ENCODE measurements around the gene SH2D1A. TPM values are rescaled to one million over a fixed set of nuclear protein-coding genes. Genes with fewer than 3 reads are reported as not detected.
"Not testable (repeated sequence)": the region's sequence is repeated elsewhere in the genome, so short reads cannot be mapped to it uniquely, and the experiment has no call there.

Gene SH2D1A
- total RNA-seq (2014; rRNA removed; shearing (Covaris generic)): not detected in 2 replicates

DNA sequence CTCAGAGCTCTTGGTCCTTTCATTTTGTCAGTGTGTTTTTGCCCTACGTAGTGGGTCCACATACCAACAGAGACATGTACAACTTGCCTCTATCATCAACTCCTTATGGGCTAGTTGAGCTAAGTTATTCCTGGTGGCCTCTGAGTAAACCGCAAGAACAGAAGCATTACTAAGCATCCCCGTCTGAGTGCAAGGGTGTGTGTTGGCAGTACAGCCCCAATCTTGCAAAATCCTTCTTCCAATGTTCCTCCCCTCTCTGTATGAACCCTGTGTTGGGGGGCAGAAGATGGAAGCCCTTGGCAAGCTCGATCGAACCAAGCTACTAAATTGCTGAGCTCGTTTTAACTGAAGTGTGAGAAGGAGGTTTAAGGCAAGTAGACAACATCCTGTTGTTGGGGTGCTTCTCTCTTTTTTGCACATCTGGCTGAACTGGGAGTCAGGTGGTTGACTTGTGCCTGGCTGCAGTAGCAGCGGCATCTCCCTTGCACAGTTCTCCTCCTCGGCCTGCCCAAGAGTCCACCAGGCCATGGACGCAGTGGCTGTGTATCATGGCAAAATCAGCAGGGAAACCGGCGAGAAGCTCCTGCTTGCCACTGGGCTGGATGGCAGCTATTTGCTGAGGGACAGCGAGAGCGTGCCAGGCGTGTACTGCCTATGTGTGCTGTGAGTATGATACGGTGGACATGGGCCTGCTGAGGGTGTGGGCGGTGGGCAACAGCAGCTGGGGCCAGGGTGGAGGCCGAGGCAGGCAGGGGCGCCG lies at the start of gene SH2D1A:
TSS of gene SH2D1A (plus strand) at position 447 of the 760 bp plus-strand sequence. CDS start at position 527, 80 bp downstream.
- DNase-seq (ENCODE audit: low spot score): no peak

GRCh38 chrX:124299323-124299722 lies 47.0 kb upstream of the SH2D1A start:
- not testable (repeated sequence) for DNase-seq (ENCODE audit: low spot score)

DNA sequence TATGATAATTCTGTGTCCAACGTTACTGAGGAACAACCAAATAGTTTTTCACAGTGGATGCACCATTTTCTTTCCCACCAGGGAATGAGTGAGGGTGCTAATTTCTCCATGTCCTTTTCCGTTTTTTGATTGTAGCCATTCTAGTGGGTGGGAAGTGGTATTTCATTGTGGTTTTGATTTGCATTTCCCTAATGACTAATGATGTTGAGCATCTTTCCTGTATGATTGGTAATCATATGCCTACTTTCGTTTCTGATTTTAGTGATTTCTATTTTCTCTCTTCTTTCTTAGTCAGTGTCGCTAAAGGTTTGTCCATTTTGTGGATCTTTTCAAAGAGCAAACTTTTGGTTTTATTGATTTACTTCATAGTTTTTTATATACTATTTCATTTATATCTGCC lies 46.0 kb upstream of the SH2D1A start:
- DNase-seq (ENCODE audit: low spot score): no peak

- no peak for DNase-seq (ENCODE audit: low spot score)
These were observed 39.0 kb upstream of the SH2D1A start for GRCh38 chrX:124307253-124307907.

- no peak for DNase-seq (ENCODE audit: low spot score)
These were observed 20.6 kb upstream of the SH2D1A start for GRCh38 chrX:124325732-124326131.

- peak; percentile 17 for DNase-seq (ENCODE audit: low spot score)
These were observed 17.6 kb upstream of the SH2D1A start for GRCh38 chrX:124328765-124329164.

GRCh38 chrX:124332481-124333424 lies 13.6 kb upstream of the SH2D1A start, which contains the start of gene TEX13D:
TSS of gene TEX13D (plus strand) at chrX:124332660. CDS start at chrX:124332918, 258 bp downstream.
- DNase-seq (ENCODE audit: low spot score): no peak

- DNase-seq (ENCODE audit: low spot score): no peak
These were observed 12.5 kb upstream of the SH2D1A start for GRCh38 chrX:124333862-124334261.

GRCh38 chrX:124334555-124334954 lies 11.8 kb upstream of the SH2D1A start:
- not testable (repeated sequence) for DNase-seq (ENCODE audit: low spot score)

DNA sequence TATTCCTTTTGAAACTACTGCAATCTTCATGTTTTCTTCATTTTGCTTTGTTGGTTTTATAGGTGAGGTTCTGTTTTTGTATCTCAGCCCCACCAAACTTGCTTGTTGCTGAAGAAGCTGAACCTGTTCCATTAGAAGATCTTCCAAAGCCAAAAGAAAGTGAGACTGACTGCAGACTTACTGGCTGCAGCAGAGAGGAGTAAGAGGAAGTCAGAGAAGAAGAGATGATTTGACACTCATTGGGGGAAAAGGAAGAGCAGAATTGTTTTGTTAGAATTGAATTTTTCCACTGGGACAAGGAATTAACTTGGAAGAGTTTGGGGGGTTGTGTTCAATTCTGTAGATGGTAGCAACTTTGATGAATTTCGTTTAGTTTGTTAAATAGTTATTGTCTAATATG lies 10.8 kb upstream of the SH2D1A start:
- no peak for DNase-seq (ENCODE audit: low spot score)

GRCh38 chrX:124337916-124338315 lies 8.4 kb upstream of the SH2D1A start:
- no peak for DNase-seq (ENCODE audit: low spot score)

DNA sequence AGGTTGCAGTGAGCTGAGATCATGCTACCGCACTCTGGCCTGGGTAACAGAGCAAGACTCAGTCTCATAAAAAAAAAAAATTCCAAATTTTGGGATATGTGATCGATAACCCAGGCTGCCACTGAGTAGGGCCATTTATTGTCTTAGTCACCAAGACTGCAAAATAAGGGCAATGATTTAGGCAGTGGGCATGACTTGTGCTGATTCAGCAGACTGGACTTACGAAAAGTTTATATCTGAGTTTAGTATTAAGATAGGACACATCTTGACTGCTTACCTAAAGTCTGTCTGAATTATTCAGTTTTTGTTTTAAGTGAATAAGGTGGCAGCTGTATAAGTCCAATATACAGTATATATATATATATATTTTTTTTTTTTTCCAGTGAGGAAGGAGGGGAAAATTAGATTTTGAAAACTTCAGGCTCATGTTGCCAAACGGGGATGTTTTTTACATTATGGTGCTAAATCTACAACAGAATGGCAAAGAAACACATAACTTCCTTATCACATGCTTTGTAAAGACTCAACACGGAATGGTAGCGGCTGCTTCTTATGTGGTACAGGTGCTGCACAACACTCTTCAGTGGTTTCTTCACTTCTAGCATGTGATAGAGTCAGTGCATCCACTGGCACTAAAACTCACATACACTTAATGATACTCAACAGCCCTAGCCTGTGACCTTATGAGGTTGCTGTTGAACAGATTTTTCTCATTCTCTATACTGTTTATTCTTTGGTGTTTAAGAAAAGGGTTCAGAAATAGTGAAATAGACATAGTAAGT lies 7.4 kb upstream of the SH2D1A start:
- no peak for DNase-seq (ENCODE audit: low spot score)

- no peak for DNase-seq (ENCODE audit: low spot score)
These were observed 4.8 kb upstream of the SH2D1A start for GRCh38 chrX:124341396-124342132.

DNA sequence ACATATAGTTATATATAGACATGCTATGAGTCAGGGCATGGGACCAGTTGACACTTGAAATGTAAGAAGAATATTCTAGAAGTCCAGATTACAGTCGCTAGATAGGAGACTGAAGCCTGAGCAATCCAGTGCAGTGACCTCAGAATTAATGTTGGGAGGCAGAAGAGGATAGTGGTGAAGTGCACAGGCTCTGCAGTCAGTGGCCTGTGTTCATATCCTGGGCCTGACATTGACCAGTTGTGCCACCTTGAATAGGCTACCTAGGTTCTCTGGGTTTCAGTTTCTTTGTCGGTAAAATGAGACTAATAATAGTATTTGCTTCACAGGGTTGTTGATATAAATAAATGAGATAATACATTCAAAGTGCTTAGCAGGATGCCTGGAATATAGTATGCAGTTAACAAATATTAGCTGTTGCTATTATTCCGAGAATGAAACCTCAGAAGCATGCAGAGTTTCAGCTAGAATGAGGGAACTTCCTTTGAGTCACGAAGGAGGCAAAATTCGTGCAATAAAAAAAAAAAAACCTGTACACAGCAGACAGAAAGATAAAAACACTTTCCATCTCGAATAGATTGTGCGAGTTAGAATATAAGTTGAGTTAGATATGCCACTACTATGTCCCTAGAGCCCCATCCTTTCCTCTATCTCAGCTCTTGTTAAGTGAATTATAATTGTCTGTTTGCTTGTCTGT lies 4.0 kb upstream of the SH2D1A start:
- DNase-seq (ENCODE audit: low spot score): no peak

- DNase-seq (ENCODE audit: low spot score): no peak
These were observed 3.3 kb upstream of the SH2D1A start for GRCh38 chrX:124343016-124343415.

DNA sequence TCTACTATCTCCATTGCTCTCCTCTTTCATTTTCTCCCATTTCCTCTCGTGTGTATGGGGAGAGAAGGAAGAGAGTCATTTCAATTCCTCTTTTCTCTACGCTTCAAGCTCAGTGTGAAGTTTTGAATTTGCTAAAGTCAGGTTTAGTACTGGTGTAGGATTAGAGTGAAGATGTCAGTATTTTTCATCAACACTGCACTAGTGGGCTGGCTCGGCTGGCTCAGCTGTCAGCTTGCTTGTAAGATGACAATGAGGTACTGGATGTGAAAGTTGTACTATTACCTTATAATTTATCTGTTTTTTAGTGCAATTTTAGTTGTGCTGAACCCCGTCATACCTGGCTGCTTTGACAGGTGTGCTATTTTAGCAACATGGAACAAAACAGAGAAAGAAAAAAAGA lies 2.1 kb upstream of the SH2D1A start:
- no peak for DNase-seq (ENCODE audit: low spot score)

- DNase-seq (ENCODE audit: low spot score): no peak
These were observed 496 bp downstream of the SH2D1A start for GRCh38 chrX:124346877-124347241.

- no peak for DNase-seq (ENCODE audit: low spot score)
These were observed 879 bp downstream of the SH2D1A start for GRCh38 chrX:124347242-124347641.

- no peak for DNase-seq (ENCODE audit: low spot score)
These were observed 1.8 kb downstream of the SH2D1A start for GRCh38 chrX:124348182-124348581.

GRCh38 chrX:124348885-124349453 lies 2.6 kb downstream of the SH2D1A start:
- DNase-seq (ENCODE audit: low spot score): no peak
